Smooth muscle cell (in vitro differentiated cells): ENCODE data around the gene PRSS2. TPM values are rescaled to one million over a fixed set of nuclear protein-coding genes. Genes with fewer than 3 reads are reported as not detected.

Source experiments
- DNase-seq: peaks from one replicate; lab custom pipeline; 2025; ENCODE audit not compliant: unreplicated experiment; lab: John Stamatoyannopoulos, UW
- H2AFZ ChIP-seq: fragments of 200-600 bp; sonication (generic); 2 replicates; pipeline ENCODE4 v1.6.0; 2016; ENCODE audit warnings: antibody characterized with exemption, low read depth, mild to moderate bottlenecking
- H3F3A ChIP-seq: fragments of 200-600 bp; sonication (generic); 2 replicates; pipeline ENCODE4 v1.6.0; 2017; ENCODE audit warnings: antibody characterized with exemption, low read depth
- H3K27ac ChIP-seq: fragments of 200-600 bp; sonication (generic); 2 replicates; pipeline ENCODE4 v1.5.1; 2016; ENCODE audit warnings: low read depth, mild to moderate bottlenecking
- H3K27me3 ChIP-seq: fragments of 200-600 bp; sonication (generic); 2 replicates; pipeline ENCODE4 v1.6.1; 2016; ENCODE audit warnings: low read depth, mild to moderate bottlenecking
- H3K36me3 ChIP-seq: fragments of 200-600 bp; sonication (generic); 2 replicates; pipeline ENCODE4 v1.5.1; 2016; ENCODE audit warnings: low read depth
- H3K4me1 ChIP-seq: fragments of 200-600 bp; sonication (generic); 2 replicates; pipeline ENCODE4 v1.5.1; 2016; ENCODE audit warnings: low read depth
- H3K4me2 ChIP-seq: fragments of 200-600 bp; sonication (generic); 2 replicates; pipeline ENCODE4 v1.6.0; 2016; ENCODE audit warnings: mild to moderate bottlenecking
- H3K4me3 ChIP-seq: fragments of 200-600 bp; sonication (generic); 2 replicates; pipeline ENCODE4 v1.5.1; 2016; ENCODE audit warnings: mild to moderate bottlenecking
- H3K79me2 ChIP-seq: fragments of 200-600 bp; sonication (generic); 2 replicates; pipeline ENCODE4 v1.6.0; 2016; ENCODE audit warnings: low read depth, mild to moderate bottlenecking
- H3K9ac ChIP-seq: fragments of 200-600 bp; sonication (generic); 2 replicates; pipeline ENCODE4 v1.6.0; 2016; ENCODE audit warnings: low read depth
- H3K9me3 ChIP-seq: fragments of 200-600 bp; sonication (generic); replicated peaks from 2 replicates; pipeline ENCODE4 v1.5.1; 2016; ENCODE audit warnings: low read depth
- H4K20me1 ChIP-seq: fragments of 200-600 bp; sonication (generic); 2 replicates; pipeline ENCODE4 v1.6.0; 2016; ENCODE audit warnings: low read depth
- CTCF ChIP-seq: fragments of 200-600 bp; sonication (generic); IDR thresholded peaks from 2 replicates; pipeline ENCODE4 v1.5.1; 2017; ENCODE audit warnings: borderline replicate concordance, mild to moderate bottlenecking, antibody characterized with exemption; ENCODE audit not compliant: insufficient read depth, poor library complexity, severe bottlenecking
- WGBS: methylation state at CpG from one replicate; pipeline ENCODE4 v1.1.7; 2016; ENCODE audit warnings: low lambda C conversion rate; 5-methylcytosine and 5-hydroxymethylcytosine counted together
- polyA plus RNA-seq: library from polyadenylated mRNA; unstranded; fragments of >200 nt; fragmentation: Nextera tagmentation; extraction: Ambion mirVana; gene quantifications from 2 replicates; pipeline ENCODE4 v1.2.1, GENCODE V29; 2016
- total RNA-seq: library from RNA; depleted of rRNA; stranded (reverse); fragments of >200 nt; gene quantifications from 2 replicates; pipeline ENCODE4 v1.2.3, GENCODE V29; 2014

Gene PRSS2
- total RNA-seq (not detected in 2 replicates), polyA plus RNA-seq (not detected in 2 replicates)

GRCh38 chr7:142770661-142771352, at the start of gene PRSS2:
PRSS2 (plus strand) TSS chr7:142770970; CDS start chr7:142770983, 13 bp downstream.
- Histone ChIP-seq H4K20me1 (no peaks in the 10 kb centered on the region), H3K36me3 (no peaks in the 10 kb centered on the region), H3K4me3 (no peak within 1 kb of the TSS), H3K9ac (no peak within 1 kb of the TSS), H3K9me3 (no peaks in the 10 kb centered on the region), H3K79me2 (no peaks in the 10 kb centered on the region), H3F3A (no peaks in the 10 kb centered on the region), H3K4me1 (no peaks in the 10 kb centered on the region), H3K4me2 (no peak within 1 kb of the TSS), H3K27ac (no peak within 1 kb of the TSS), H3K27me3 (peaks cover 18% of the 10 kb centered on the region), H2AFZ (no peak within 1 kb of the TSS)
- no peak for DNase-seq
- no peak for TF ChIP-seq CTCF
- WGBS: 84% methylated on average over 7 of the region's 7 CpGs

GRCh38 chr7:142720986-142721385, 49.8 kb upstream of the PRSS2 start:
- Histone ChIP-seq H3K4me2 (no peak overlapping the region), H3K9ac (no peak overlapping the region), H4K20me1 (no peaks in the 10 kb centered on the region), H3K79me2 (no peaks in the 10 kb centered on the region), H2AFZ (no peak overlapping the region), H3K27ac (no peak overlapping the region), H3K36me3 (no peaks in the 10 kb centered on the region), H3K4me3 (no peak overlapping the region), H3K27me3 (no peaks in the 10 kb centered on the region), H3K9me3 (no peaks in the 10 kb centered on the region), H3K4me1 (no peaks in the 10 kb centered on the region), H3F3A (no peaks in the 10 kb centered on the region)
- 86% methylated on average over 10 of the region's 10 CpGs for WGBS
- no peak for TF ChIP-seq CTCF
- DNase-seq: no peak

- no peak for TF ChIP-seq CTCF
- H3K27me3 ChIP-seq: no peaks in the 10 kb centered on the region
- H3K4me1 ChIP-seq: no peaks in the 10 kb centered on the region
- H4K20me1 ChIP-seq: no peaks in the 10 kb centered on the region
- H3F3A ChIP-seq: no peaks in the 10 kb centered on the region
- WGBS: 90% methylated on average over 15 of the region's 15 CpGs
- H3K4me2 ChIP-seq: no peak overlapping the region
- H3K4me3 ChIP-seq: no peak overlapping the region
- no peak overlapping the region for H3K9ac ChIP-seq
- H3K36me3 ChIP-seq: no peaks in the 10 kb centered on the region
- no peaks in the 10 kb centered on the region for H3K79me2 ChIP-seq
- H2AFZ ChIP-seq: no peak overlapping the region
- H3K9me3 ChIP-seq: no peaks in the 10 kb centered on the region
- no peak for DNase-seq
- no peak overlapping the region for H3K27ac ChIP-seq
Measured at GRCh38 chr7:142722248-142722794, 48.4 kb upstream of the PRSS2 start.

GRCh38 chr7:142733271-142733670, 37.5 kb upstream of the PRSS2 start:
- no peaks in the 10 kb centered on the region for H3F3A ChIP-seq
- no peak for TF ChIP-seq CTCF
- H3K36me3 ChIP-seq: no peaks in the 10 kb centered on the region
- no peak overlapping the region for H2AFZ ChIP-seq
- no peak overlapping the region for H3K9ac ChIP-seq
- 94% methylated on average over 8 of the region's 8 CpGs for WGBS
- no peaks in the 10 kb centered on the region for H3K9me3 ChIP-seq
- H3K4me3 ChIP-seq: no peak overlapping the region
- no peak overlapping the region for H3K27ac ChIP-seq
- H3K27me3 ChIP-seq: no peaks in the 10 kb centered on the region
- no peak for DNase-seq
- no peak overlapping the region for H3K4me2 ChIP-seq
- H3K4me1 ChIP-seq: no peaks in the 10 kb centered on the region
- H3K79me2 ChIP-seq: no peaks in the 10 kb centered on the region
- H4K20me1 ChIP-seq: no peaks in the 10 kb centered on the region
